Thyroid gland (tissue), 4 donors: Measurements from ENCODE around the gene ARSA. TPM values are rescaled to one million over a fixed set of nuclear protein-coding genes. Genes with fewer than 3 reads are reported as not detected.

Experiments used
- DNase-seq, 2 donors: peaks; one replicate each; pipeline ENCODE4 v3.0.0-alpha.2; 2019
- H3K27ac ChIP-seq, 3 donors: fragments of 200-600 bp; sonication (generic); 1 replicate in 2 of 3; 2 replicates in 1 of 3; pipeline ENCODE4 v1.5.1; 2016 to 2019; ENCODE audit warnings: mild to moderate bottlenecking in 1 of 3, moderate library complexity in 1 of 3
- H3K27me3 ChIP-seq: fragments of 200-600 bp; sonication (generic); one replicate; pipeline ENCODE4 v1.5.1; 2019
- H3K36me3 ChIP-seq, 2 donors: fragments of 200-600 bp; sonication (generic); one replicate each; pipeline ENCODE4 v1.5.1; 2016 to 2019
- H3K4me1 ChIP-seq, 2 donors: fragments of 200-600 bp; sonication (generic); one replicate each; pipeline ENCODE4 v1.5.1; 2017 to 2019
- H3K4me3 ChIP-seq, 3 donors: fragments of 200-600 bp; sonication (generic); replicated peaks in 1 of 3; 1 replicate in 2 of 3; 2 replicates in 1 of 3; pipeline ENCODE4 v1.5.1; 2016; ENCODE audit warnings: mild to moderate bottlenecking in 1 of 3
- H3K9me3 ChIP-seq: fragments of 200-600 bp; sonication (generic); one replicate; pipeline ENCODE4 v1.5.1; 2017
- CTCF ChIP-seq, 6 experiments: fragments of 200-600 bp in 3 of 6; fragments of 450-650 bp in 3 of 6; sonication (generic) in 3 of 6; IDR thresholded peaks; one replicate each; pipeline ENCODE4 v1.5.1; 2016 to 2019; ENCODE audit warnings: antibody characterized with exemption in 6 of 6, mild to moderate bottlenecking in 2 of 6, inconsistent platforms in 1 of 6, moderate library complexity in 1 of 6
- POLR2A ChIP-seq, 2 donors: fragments of 450-650 bp; IDR thresholded peaks; one replicate each; pipeline ENCODE4 v1.6.1; 2017; ENCODE audit warnings: antibody characterized with exemption in 2 of 2, mild to moderate bottlenecking in 2 of 2, moderate library complexity in 1 of 2
- WGBS, 2 donors: methylation state at CpG; one replicate each; pipeline ENCODE4 v1.1.5; 2017; 5-methylcytosine and 5-hydroxymethylcytosine counted together
- intact Hi-C: fragments of 100-400 bp; cut with DNase I; formaldehyde crosslinking; loops from one replicate; pipeline ENCODE4 v1.15.1; 2023
- total RNA-seq, 4 donors: library from RNA; depleted of rRNA; stranded (reverse); fragments of >200 nt; gene quantifications; one replicate each; pipeline ENCODE4 v1.2.3, GENCODE V29; 2016

The ARSA gene
- total RNA-seq, 4 donors from 2014 or later, result 30.9 to 73.5 (median 61.2) TPM

GRCh38 chr22:50581031-50581949 lies 46.7 kb downstream of the ARSA start:
- no peak for DNase-seq
- no peaks in the 10 kb centered on the region for H3K9me3 ChIP-seq
- H3K36me3 ChIP-seq, result no peaks in the 10 kb centered on the region
- H3K27me3 ChIP-seq, result no peaks in the 10 kb centered on the region
- TF ChIP-seq CTCF (IDR thresholded peaks at IDR 0.05) (no peak), POLR2A (IDR thresholded peaks at IDR 0.05) (no peak)
- intact Hi-C loops, result loop anchor here (5.0 kb wide), 1 partner anchor 59 kb away; no protein-coding TSS in a partner anchor
- 84 to 93% methylated on average over 18 to 21 of the region's 22 CpGs for whole genome bisulfite sequencing, 2 donors
- H3K4me1 ChIP-seq, result peaks cover 13 to 35% of the 10 kb centered on the region in 2 donors
- H3K27ac ChIP-seq, result peak overlapping the region in 2 of 3 donors; percentile 95 to 96
- H3K4me3 ChIP-seq, result peak overlapping the region in 2 of 3 donors; percentile 80 to 95

GRCh38 chr22:50579752-50580151 lies 48.2 kb downstream of the ARSA start:
- intact Hi-C loops, result loop anchor here (5.0 kb wide), 1 partner anchor 57 kb away; no protein-coding TSS in a partner anchor

GRCh38 chr22:50578776-50579310 lies 49.1 kb downstream of the ARSA start:
- TF ChIP-seq POLR2A (IDR thresholded peaks at IDR 0.05), result no peak
- Histone ChIP-seq H3K36me3 (no peaks in the 10 kb centered on the region), H3K4me3 (no peak overlapping the region), H3K27ac (peak overlapping the region in 1 of 3 donors; percentile 33), H3K4me1 (peaks cover 13 to 34% of the 10 kb centered on the region in 2 donors), H3K9me3 (no peaks in the 10 kb centered on the region), H3K27me3 (no peaks in the 10 kb centered on the region)
- no peak for DNase-seq
- 82 to 87% methylated on average over 5 to 7 of the region's 8 CpGs for WGBS, 2 donors
- intact Hi-C loops, result no loop called here

More at GRCh38 chr22:50579752-50580151, 48.2 kb downstream of the ARSA start:
- Histone ChIP-seq H3K4me1 (peaks cover 13 to 35% of the 10 kb centered on the region in 2 donors), H3K9me3 (no peaks in the 10 kb centered on the region), H3K27ac (no peak overlapping the region), H3K36me3 (no peaks in the 10 kb centered on the region), H3K27me3 (no peaks in the 10 kb centered on the region), H3K4me3 (no peak overlapping the region)
- DNase-seq, result no peak
- no peak for TF ChIP-seq POLR2A (IDR thresholded peaks at IDR 0.05)
- TF ChIP-seq CTCF (IDR thresholded peaks at IDR 0.05), result no peak
- WGBS, 2 donors, result 96 to 98% methylated on average over 4 of the region's 4 CpGs

GRCh38 chr22:50577987-50578775 lies 49.8 kb downstream of the ARSA start, which contains the start of gene CPT1B:
TSS of gene CPT1B (minus strand) at chr22:50578427. CDS start at chr22:50577915, 512 bp downstream.
- Histone ChIP-seq H3K9me3 (no peaks in the 10 kb centered on the region), H3K36me3 (no peaks in the 10 kb centered on the region), H3K27me3 (no peaks in the 10 kb centered on the region), H3K27ac (peak within 1 kb of the TSS in 1 of 3 donors; percentile 33), H3K4me1 (peaks cover 13 to 29% of the 10 kb centered on the region in 2 donors), H3K4me3 (no peak within 1 kb of the TSS)
- no peak for DNase-seq
- WGBS, 2 donors, result 34 to 51% methylated on average over 21 of the region's 63 CpGs
- intact Hi-C loops, result no loop called here
- TF ChIP-seq POLR2A (IDR thresholded peaks at IDR 0.05), result no peak
- TF ChIP-seq CTCF (IDR thresholded peaks at IDR 0.05), result no peak

- 87 to 100% methylated on average over 2 to 6 of the region's 23 CpGs for WGBS, 2 donors
Measured at GRCh38 chr22:50577697-50577986, 50.3 kb downstream of the ARSA start.

More at GRCh38 chr22:50577697-50577986, 50.3 kb downstream of the ARSA start:
- intact Hi-C loops, result no loop called here
- no peaks in the 10 kb centered on the region for H3K9me3 ChIP-seq
- DNase-seq, result no peak
- TF ChIP-seq CTCF (IDR thresholded peaks at IDR 0.05) (no peak), POLR2A (IDR thresholded peaks at IDR 0.05) (no peak)
- peaks cover 13 to 29% of the 10 kb centered on the region in 2 donors for H3K4me1 ChIP-seq
- H3K4me3 ChIP-seq, result no peak overlapping the region
- no peaks in the 10 kb centered on the region for H3K36me3 ChIP-seq
- H3K27ac ChIP-seq, result no peak overlapping the region
- H3K27me3 ChIP-seq, result no peaks in the 10 kb centered on the region
